GM21528 (cell line): ENCODE results near the gene AZU1.

Experiments
- ATAC-seq: cut with Tn5 transposase; IDR thresholded peaks from one replicate; pipeline ENCODE4 v1.9.1; 2021; ENCODE audit warnings: mild to moderate bottlenecking, moderate library complexity; ENCODE audit not compliant: unreplicated experiment, low FRiP score

The AZU1 gene

GRCh38 chr19:796692-797527 is 30.7 kb upstream of the AZU1 start, which contains the start of gene PTBP1:
TSS of gene PTBP1 (plus strand) at chr19:797452. CDS start at chr19:797498, 46 bp downstream.
- peak; percentile 76 for ATAC-seq

GRCh38 chr19:797528-798414 is 29.9 kb upstream of the AZU1 start:
- peak; percentile 38 for ATAC-seq

GRCh38 chr19:798415-799075 is 29.1 kb upstream of the AZU1 start:
- ATAC-seq: no peak

GRCh38 chr19:799076-799881 is 28.4 kb upstream of the AZU1 start:
- no peak for ATAC-seq

- no peak for ATAC-seq
Measured at GRCh38 chr19:800360-801029, 27.1 kb upstream of the AZU1 start.

- ATAC-seq: no peak
Measured at GRCh38 chr19:801030-801860, 26.4 kb upstream of the AZU1 start.

- no peak for ATAC-seq
Measured at GRCh38 chr19:801861-802497, 25.7 kb upstream of the AZU1 start.

GRCh38 chr19:802498-803098 is 25.0 kb upstream of the AZU1 start:
- ATAC-seq: no peak

GRCh38 chr19:803099-803561 is 24.5 kb upstream of the AZU1 start:
- no peak for ATAC-seq

GRCh38 chr19:803686-804418 is 23.8 kb upstream of the AZU1 start:
- ATAC-seq: no peak

GRCh38 chr19:804419-805165 is 23.0 kb upstream of the AZU1 start:
- no peak for ATAC-seq

- no peak for ATAC-seq
Measured at GRCh38 chr19:805166-805551, 22.5 kb upstream of the AZU1 start.

GRCh38 chr19:805600-806550 is 21.8 kb upstream of the AZU1 start:
- no peak for ATAC-seq

- no peak for ATAC-seq
Measured at GRCh38 chr19:806815-807421, 20.7 kb upstream of the AZU1 start.
